Endothelial cell of umbilical vein (primary cell): Measurements from ENCODE around the gene EPHA5. TPM values are rescaled to one million over a fixed set of nuclear protein-coding genes. Genes with fewer than 3 reads are reported as not detected.

ENCODE experiments used
- BruUV-seq: library from RNA; stranded (reverse); fragments of 400-500 nt; replicated peaks from 2 replicates; lab custom pipeline; 2021; lab: Mats Ljungman, UMichigan
- CTCF ChIA-PET: fragments of 300-600, 350-600 bp; sonication (Branson Sonifier 250); formaldehyde crosslinking; loops from one replicate; lab custom pipeline; 2021; ENCODE audit warnings: antibody characterized with exemption, inconsistent platforms; lab: Charles Lee
- POLR2A ChIA-PET: fragments of 300-600, 350-600 bp; sonication (Branson Sonifier 250); formaldehyde crosslinking; loops from one replicate; lab custom pipeline; 2021; ENCODE audit warnings: antibody characterized with exemption, inconsistent platforms; lab: Charles Lee
- DNase-seq: peaks from one replicate; pipeline ENCODE4 v3.0.0-alpha.2; 2011; ENCODE audit warnings: low read depth, low spot score
- FAIRE-seq: peaks from 2 replicates; lab custom pipeline; 2011; peaks lifted over from hg19 to GRCh38; lab: Jason Lieb, UNC
- H2AFZ ChIP-seq: 2 replicates; pipeline ENCODE4 v1.6.0; 2012; ENCODE audit warnings: low read depth, low read length, control low read depth, inconsistent platforms
- H3K27ac ChIP-seq: 2 replicates; pipeline ENCODE4 v1.5.1; 2011; ENCODE audit warnings: low read depth, mild to moderate bottlenecking, control low read depth, low read length, moderate library complexity; ENCODE audit not compliant: insufficient read depth
- H3K27me3 ChIP-seq, 2 experiments: 2 replicates each; pipeline versions ENCODE4 v1.6.0 to v1.6.1; 2011; ENCODE audit warnings: low read length in 2 of 2, mixed read lengths in 1 of 2; ENCODE audit not compliant: control insufficient read depth in 2 of 2, insufficient read depth in 2 of 2
- H3K36me3 ChIP-seq, 2 experiments: 2 replicates in 1 of 2; 3 replicates in 1 of 2; pipeline ENCODE4 v1.5.1; 2011; ENCODE audit warnings: low read length in 2 of 2, mild to moderate bottlenecking in 1 of 2, moderate library complexity in 1 of 2; ENCODE audit not compliant: control insufficient read depth in 2 of 2, insufficient read depth in 2 of 2; ENCODE audit errors: extremely low read depth in 1 of 2
- H3K4me1 ChIP-seq: 3 replicates; pipeline ENCODE4 v1.5.1; 2011; ENCODE audit warnings: mild to moderate bottlenecking, low read length; ENCODE audit not compliant: control insufficient read depth, insufficient read depth; ENCODE audit errors: extremely low read depth
- H3K4me2 ChIP-seq: 2 replicates; pipeline ENCODE4 v1.6.1; 2011; ENCODE audit warnings: low read length, control low read depth, mixed read lengths; ENCODE audit not compliant: insufficient read depth
- H3K4me3 ChIP-seq, 3 experiments: fragments of 200-600 bp in 1 of 3; sonication (generic), shearing (Covaris generic) in 1 of 3; replicated peaks in 1 of 3; 2 replicates each; pipeline ENCODE4 v1.5.1; 2011 to 2016; ENCODE audit warnings: control low read depth in 3 of 3, low read length in 3 of 3, mild to moderate bottlenecking in 2 of 3, inconsistent platforms in 1 of 3, low read depth in 1 of 3, moderate library complexity in 1 of 3; ENCODE audit not compliant: insufficient read depth in 1 of 3
- H3K79me2 ChIP-seq: 2 replicates; pipeline ENCODE4 v1.6.0; 2012; ENCODE audit warnings: low read length, inconsistent platforms; ENCODE audit not compliant: control insufficient read depth, insufficient read depth
- H3K9ac ChIP-seq: replicated peaks from 2 replicates; pipeline ENCODE3; 2011; ENCODE audit warnings: low read length, control low read depth; ENCODE audit not compliant: insufficient read depth; ENCODE audit errors: extremely low read depth
- H3K9me1 ChIP-seq: replicated peaks from 3 replicates; pipeline ENCODE4 v1.6.0; 2011; ENCODE audit warnings: mild to moderate bottlenecking, low read length; ENCODE audit not compliant: control insufficient read depth, insufficient read depth; ENCODE audit errors: extremely low read depth
- H3K9me3 ChIP-seq: replicated peaks from 2 replicates; pipeline ENCODE4 v1.5.1; 2012; ENCODE audit warnings: low read length, inconsistent platforms; ENCODE audit not compliant: control insufficient read depth, insufficient read depth
- H4K20me1 ChIP-seq: replicated peaks from 2 replicates; pipeline ENCODE3; 2011; ENCODE audit warnings: mild to moderate bottlenecking, low read length; ENCODE audit not compliant: control insufficient read depth, insufficient read depth; ENCODE audit errors: extremely low read depth
- CTCF ChIP-seq, 2 donors: IDR thresholded peaks; 1 replicate in 1 of 2; 2 replicates in 1 of 2; pipeline ENCODE4 v1.5.1; 2011; ENCODE audit warnings: low read length in 2 of 2, mild to moderate bottlenecking in 2 of 2, moderate library complexity in 2 of 2, control low read depth in 1 of 2, inconsistent platforms in 1 of 2, low read depth in 1 of 2; ENCODE audit not compliant: insufficient read depth in 1 of 2; ENCODE audit errors: extremely low read depth in 1 of 2
- EZH2 ChIP-seq: IDR thresholded peaks from 2 replicates; pipeline ENCODE4 v1.6.1; 2012; ENCODE audit warnings: borderline replicate concordance, low read depth, mild to moderate bottlenecking, moderate library complexity, low read length, inconsistent platforms; ENCODE audit not compliant: severe bottlenecking
- FOS ChIP-seq: IDR thresholded peaks from 2 replicates; pipeline ENCODE4 v1.6.1; 2011; ENCODE audit warnings: mild to moderate bottlenecking, low read length, moderate library complexity, borderline replicate concordance; ENCODE audit not compliant: insufficient read depth
- GATA2 ChIP-seq: IDR thresholded peaks from 2 replicates; pipeline ENCODE4 v1.7.0; 2011; ENCODE audit warnings: low read depth, mild to moderate bottlenecking, moderate library complexity, mixed read lengths, low read length; ENCODE audit not compliant: insufficient read length, insufficient read depth
- JUN ChIP-seq: IDR thresholded peaks from 2 replicates; pipeline ENCODE4 v1.6.1; 2011; ENCODE audit warnings: borderline replicate concordance, low read depth; ENCODE audit not compliant: insufficient read length, insufficient read depth
- MAX ChIP-seq: IDR thresholded peaks from 2 replicates; pipeline ENCODE4 v1.6.1; 2011; ENCODE audit not compliant: insufficient read depth, insufficient read length
- MYC ChIP-seq: IDR thresholded peaks from one replicate; pipeline ENCODE4 v1.6.1; 2011; ENCODE audit warnings: mild to moderate bottlenecking, low read depth, low read length
- POLR2A ChIP-seq: IDR thresholded peaks from 2 replicates; pipeline ENCODE4 v1.6.1; 2012; ENCODE audit warnings: low read depth, mild to moderate bottlenecking, control low read depth, low read length
- POLR2AphosphoS5 ChIP-seq: IDR thresholded peaks from 2 replicates; pipeline ENCODE4 v1.6.1; 2012; ENCODE audit warnings: low read depth, mild to moderate bottlenecking, control low read depth, low read length, moderate library complexity; ENCODE audit not compliant: insufficient read depth
- dilution Hi-C: fragments of 300-500 bp; cut with MboI; formaldehyde crosslinking; loops from one replicate; pipeline ENCODE4 v1.15.0; 2019; ENCODE audit warnings: low sequenced_read_pairs; ENCODE audit not compliant: extremely low pct_ligation_motif_present
- intact Hi-C: fragments of 100-400 bp; cut with micrococcal nuclease; formaldehyde crosslinking; loops from one replicate; pipeline ENCODE4 v1.10.0; 2022
- polyA plus RNA-seq, 4 experiments: library from polyadenylated mRNA; depleted of rRNA in 3 of 4; stranded (reverse) in 3 of 4; unstranded in 1 of 4; fragments of >200 nt; gene quantifications; 2 replicates each; pipeline versions ENCODE4 v1.2.1 to v1.2.3, GENCODE V29; 2011 to 2012; ENCODE audit warnings: missing spikeins in 1 of 4
- total RNA-seq: library from RNA; stranded (reverse); gene quantifications from 2 replicates; pipeline ENCODE4 v1.2.3, GENCODE V29; 2021

Gene EPHA5
- total and polyA plus RNA-seq, 2 donors (not counting 3 experiments of a cell fraction or from before 2014, with no cell fraction given): 0.31 to 0.39 TPM

GRCh38 chr4:65671372-65671771 is 1.1 kb upstream of the EPHA5 start:
- ChIA-PET POLR2A (no interaction called here), CTCF (interaction anchor here (0.9 kb wide), 1 partner anchor 14 kb away, joined by 3 read pairs; no protein-coding TSS in a partner anchor)
- Histone ChIP-seq H3K4me2 (peak overlapping the region; percentile 99), H4K20me1 (no peaks in the 10 kb centered on the region), H3K9me1 (no peaks in the 10 kb centered on the region), H3K79me2 (no peaks in the 10 kb centered on the region), H3K27ac (no peak overlapping the region), H3K9me3 (no peaks in the 10 kb centered on the region), H3K27me3 (peaks cover 11 to 17% of the 10 kb centered on the region in 2 experiments), H2AFZ (no peak overlapping the region), H3K9ac (no peak overlapping the region), H3K36me3 (no peaks in the 10 kb centered on the region), H3K4me3 (no peak overlapping the region), H3K4me1 (peaks cover 18% of the 10 kb centered on the region)
- TF ChIP-seq MYC: no peak
- no peak for TF ChIP-seq CTCF (IDR thresholded peaks at IDR 0.05; ENCODE audit: extremely low read depth in 1 of 2, insufficient read depth in 1 of 2, low read depth in 1 of 2, low read length in 2 of 2)
- no peak for TF ChIP-seq GATA2
- no peak for TF ChIP-seq MAX
- no peak for TF ChIP-seq POLR2A
- dilution Hi-C loops: no loop called here
- BruUV-seq: no TSS peak
- FAIRE-seq (no peak), DNase-seq (no peak)
- intact Hi-C loops: loop anchor here (2.0 to 5.0 kb wide), 2 partner anchors 17 to 121 kb away; no protein-coding TSS in a partner anchor

GRCh38 chr4:65670020-65670330 is 314 bp downstream of the EPHA5 start:
- Histone ChIP-seq H3K9me3 (no peaks in the 10 kb centered on the region), H3K4me3 (peak overlapping the region; percentile 45 to 89 (median 89)), H3K4me1 (peaks cover 18% of the 10 kb centered on the region), H3K79me2 (no peaks in the 10 kb centered on the region), H3K9ac (peak overlapping the region; percentile 65), H3K9me1 (no peaks in the 10 kb centered on the region), H3K4me2 (peak overlapping the region; percentile 99), H3K27me3 (peaks cover 11 to 17% of the 10 kb centered on the region in 2 experiments), H2AFZ (peak overlapping the region; percentile 74), H3K27ac (peak overlapping the region; percentile 43), H3K36me3 (no peaks in the 10 kb centered on the region), H4K20me1 (no peaks in the 10 kb centered on the region)
- CTCF ChIA-PET: interaction anchor here (0.8 to 1.2 kb wide), 7 partner anchors 12 to 664 kb away, joined by 3 to 6 read pairs (median 4); no protein-coding TSS in a partner anchor
- dilution Hi-C loops: no loop called here
- FAIRE-seq: no peak
- DNase-seq: no peak
- POLR2A ChIA-PET: no interaction called here
- TF ChIP-seq EZH2 (no peak), MAX (no peak), JUN (no peak), POLR2A (no peak), GATA2 (no peak), MYC (no peak), CTCF (IDR thresholded peaks at IDR 0.05; ENCODE audit: extremely low read depth in 1 of 2, insufficient read depth in 1 of 2, low read depth in 1 of 2, low read length in 2 of 2) (no peak), FOS (no peak), POLR2AphosphoS5 (no peak)
- TSS peak; percentile 82 for BruUV-seq
- intact Hi-C loops: loop anchor here (1.0 to 5.0 kb wide), 3 partner anchors 15 to 162 kb away; no protein-coding TSS in a partner anchor
